ENCODE results near the gene CYB561A3.
A peak's percentile ranks its signal among the peaks of the same experiment; 100 is the strongest.
"Not testable (repeated sequence)": the region's sequence is repeated elsewhere in the genome, so short reads cannot be mapped to it uniquely, and the experiment has no call there.

Gene CYB561A3

GRCh38 chr11:61361741-61362541 is at the start of gene CYB561A3, which contains the start of gene TMEM138:
TSS of gene CYB561A3 (minus strand) at chr11:61361882. CDS start at chr11:61356713, 5,169 bp downstream.
TSS of gene TMEM138 (plus strand) at chr11:61362374. CDS start at chr11:61364391, 2,017 bp downstream.
- DNase-seq: peak; percentile 81

GRCh38 chr11:61406991-61407728 is 45.5 kb upstream of the CYB561A3 start:
- no peak for DNase-seq

- DNase-seq: no peak
These were observed 44.4 kb upstream of the CYB561A3 start for GRCh38 chr11:61406067-61406466.

GRCh38 chr11:61404641-61405040 is 43.0 kb upstream of the CYB561A3 start:
- DNase-seq: no peak

GRCh38 chr11:61404103-61404502 is 42.4 kb upstream of the CYB561A3 start:
- no peak for DNase-seq

GRCh38 chr11:61403658-61404057 is 42.0 kb upstream of the CYB561A3 start:
- no peak for DNase-seq

- no peak for DNase-seq
These were observed 39.9 kb upstream of the CYB561A3 start for GRCh38 chr11:61401573-61401972.

GRCh38 chr11:61401173-61401572 is 39.5 kb upstream of the CYB561A3 start:
- DNase-seq: no peak

- DNase-seq: no peak
These were observed 31.4 kb upstream of the CYB561A3 start for GRCh38 chr11:61392981-61393595.

GRCh38 chr11:61390161-61390560 is 28.5 kb upstream of the CYB561A3 start:
- DNase-seq: no peak

- no peak for DNase-seq
These were observed 22.9 kb upstream of the CYB561A3 start for GRCh38 chr11:61384271-61385242.

GRCh38 chr11:61383859-61384258 is 22.2 kb upstream of the CYB561A3 start:
- DNase-seq: not testable (repeated sequence)

- no peak for DNase-seq
These were observed 19.2 kb upstream of the CYB561A3 start for GRCh38 chr11:61380884-61381283.

- DNase-seq: no peak
These were observed 17.1 kb upstream of the CYB561A3 start for GRCh38 chr11:61378713-61379313.

GRCh38 chr11:61377461-61378160 is 15.9 kb upstream of the CYB561A3 start:
- no peak for DNase-seq

- no peak for DNase-seq
These were observed 14.1 kb upstream of the CYB561A3 start for GRCh38 chr11:61375761-61376108.

GRCh38 chr11:61372659-61373420 is 11.2 kb upstream of the CYB561A3 start:
- DNase-seq: no peak

- DNase-seq: no peak
These were observed 8.8 kb upstream of the CYB561A3 start for GRCh38 chr11:61370349-61371005.

GRCh38 chr11:61369372-61370348 is 8.0 kb upstream of the CYB561A3 start:
- DNase-seq: no peak

Data from activated effector memory CD4-positive, alpha-beta T cell treated with Interleukin-2 at 50 U/mL for 16 hours (primary cell).